ENCODE results near the gene TRMO.

TRMO gene

GRCh38 chr9:97938081-97938644, 15.9 kb upstream of the TRMO start, which contains the start of gene HEMGN:
TSS of gene HEMGN (minus strand) at chr9:97938172. CDS start at chr9:97938136, 36 bp downstream.
- peak; percentile 39 to 49 for DNase-seq

GRCh38 chr9:97936998-97937397, 14.7 kb upstream of the TRMO start:
- no peak for DNase-seq

GRCh38 chr9:97935276-97935675, 13.0 kb upstream of the TRMO start:
- DNase-seq = no peak

- DNase-seq = no peak
These were observed 12.2 kb upstream of the TRMO start for GRCh38 chr9:97934321-97935115.

- DNase-seq = no peak
These were observed 11.1 kb upstream of the TRMO start for GRCh38 chr9:97933297-97933998.

- no peak for DNase-seq
These were observed 8.7 kb upstream of the TRMO start for GRCh38 chr9:97930972-97931371.

- no peak for DNase-seq
These were observed 6.8 kb upstream of the TRMO start for GRCh38 chr9:97928986-97929604.

- DNase-seq = no peak
These were observed 3.4 kb upstream of the TRMO start for GRCh38 chr9:97925497-97926334.

- DNase-seq = no peak
These were observed 2.1 kb upstream of the TRMO start for GRCh38 chr9:97924386-97924785.

GRCh38 chr9:97923529-97924108, 1.3 kb upstream of the TRMO start:
- DNase-seq = peak; percentile 81 to 82

- no peak for DNase-seq
These were observed 3.0 kb downstream of the TRMO start for GRCh38 chr9:97919217-97919813.

GRCh38 chr9:97918611-97919010, 3.7 kb downstream of the TRMO start:
- no peak for DNase-seq

- DNase-seq = no peak
These were observed 10.3 kb downstream of the TRMO start for GRCh38 chr9:97911970-97912369.

- DNase-seq = no peak
These were observed 10.8 kb downstream of the TRMO start for GRCh38 chr9:97911528-97911927.

GRCh38 chr9:97910357-97910756, 11.9 kb downstream of the TRMO start:
- DNase-seq = no peak

GRCh38 chr9:97908705-97909104, 13.6 kb downstream of the TRMO start:
- no peak for DNase-seq

GRCh38 chr9:97907632-97908031, 14.7 kb downstream of the TRMO start:
- no peak for DNase-seq

- DNase-seq = no peak
These were observed 15.3 kb downstream of the TRMO start for GRCh38 chr9:97907046-97907445.

GRCh38 chr9:97906236-97906831, 16.0 kb downstream of the TRMO start:
- peak in 1 of 2 experiments; percentile 53 for DNase-seq

- peak in 1 of 2 experiments; percentile 39 for DNase-seq
These were observed 17.1 kb downstream of the TRMO start for GRCh38 chr9:97905228-97905627.

- peak in 1 of 2 experiments; percentile 60 for DNase-seq
These were observed 17.6 kb downstream of the TRMO start for GRCh38 chr9:97904725-97905124.

Measured in activated T-cell treated with anti-CD3 and anti-CD28 coated beads, Interleukin-2, amount 50 U/mL, for 48 hours (primary cell).